ENCODE measurements around the gene ST3GAL2. TPM values are rescaled to one million over a fixed set of nuclear protein-coding genes. Genes with fewer than 3 reads are reported as not detected.
A peak's percentile ranks its signal among the peaks of the same experiment; 100 is the strongest.
"Not testable (repeated sequence)": the region's sequence is repeated elsewhere in the genome, so short reads cannot be mapped to it uniquely, and the experiment has no call there.

The ST3GAL2 gene
- total RNA-seq, 1 donor from 2014 or later: 37.2 TPM

GRCh38 chr16:70453892-70454221, 15.0 kb upstream of the ST3GAL2 start:
- no peak for TF ChIP-seq CTCF (conservative IDR thresholded peaks at IDR 0.05)
- peak overlapping the region; percentile 91 for H3K27ac Mint-ChIP-seq
- no peaks in the 10 kb centered on the region for H3K4me1 Mint-ChIP-seq (ENCODE audit: unreplicated experiment)
- no peaks in the 10 kb centered on the region for H3K9me3 Mint-ChIP-seq
- H3K27me3 Mint-ChIP-seq: no peaks in the 10 kb centered on the region
- H3K36me3 Mint-ChIP-seq: no peaks in the 10 kb centered on the region
- DNase-seq (ENCODE audit: extremely low spot score, unreplicated experiment): no peak
- peak overlapping the region; percentile 94 for H3K4me3 Mint-ChIP-seq

- Mint-ChIP-seq H3K4me1 (ENCODE audit: unreplicated experiment) (no peaks in the 10 kb centered on the region), H3K9me3 (no peaks in the 10 kb centered on the region), H3K36me3 (no peaks in the 10 kb centered on the region), H3K27ac (peak overlapping the region; percentile 91), H3K4me3 (peak overlapping the region; percentile 94), H3K27me3 (no peaks in the 10 kb centered on the region)
- no peak for DNase-seq (ENCODE audit: extremely low spot score, unreplicated experiment)
- TF ChIP-seq CTCF (conservative IDR thresholded peaks at IDR 0.05): no peak
Measured at GRCh38 chr16:70453117-70453891, 14.4 kb upstream of the ST3GAL2 start.

- not testable (repeated sequence) for H3K9me3 Mint-ChIP-seq; H3K27ac Mint-ChIP-seq; H3K36me3 Mint-ChIP-seq; DNase-seq (ENCODE audit: extremely low spot score, unreplicated experiment); H3K4me1 Mint-ChIP-seq (ENCODE audit: unreplicated experiment); H3K4me3 Mint-ChIP-seq; H3K27me3 Mint-ChIP-seq
Measured at GRCh38 chr16:70451004-70451340, 12.1 kb upstream of the ST3GAL2 start.

GRCh38 chr16:70450142-70451003, 11.5 kb upstream of the ST3GAL2 start:
- not testable (repeated sequence) for H3K27ac Mint-ChIP-seq; DNase-seq (ENCODE audit: extremely low spot score, unreplicated experiment); H3K9me3 Mint-ChIP-seq; H3K36me3 Mint-ChIP-seq; H3K27me3 Mint-ChIP-seq; H3K4me1 Mint-ChIP-seq (ENCODE audit: unreplicated experiment); H3K4me3 Mint-ChIP-seq

- no peak overlapping the region for H3K4me3 Mint-ChIP-seq
- peaks cover 4% of the 10 kb centered on the region for H3K4me1 Mint-ChIP-seq (ENCODE audit: unreplicated experiment)
- no peaks in the 10 kb centered on the region for H3K9me3 Mint-ChIP-seq
- H3K27me3 Mint-ChIP-seq: no peaks in the 10 kb centered on the region
- H3K27ac Mint-ChIP-seq: no peak overlapping the region
- H3K36me3 Mint-ChIP-seq: no peaks in the 10 kb centered on the region
- DNase-seq (ENCODE audit: extremely low spot score, unreplicated experiment): no peak
- no peak for TF ChIP-seq CTCF (conservative IDR thresholded peaks at IDR 0.05)
Measured at GRCh38 chr16:70448075-70448474, 9.2 kb upstream of the ST3GAL2 start.

GRCh38 chr16:70444249-70445063, 5.6 kb upstream of the ST3GAL2 start:
- Mint-ChIP-seq H3K4me1 (ENCODE audit: unreplicated experiment) (peaks cover 8% of the 10 kb centered on the region), H3K27me3 (no peaks in the 10 kb centered on the region), H3K4me3 (no peak overlapping the region), H3K9me3 (no peaks in the 10 kb centered on the region), H3K36me3 (no peaks in the 10 kb centered on the region), H3K27ac (no peak overlapping the region)
- no peak for TF ChIP-seq CTCF (conservative IDR thresholded peaks at IDR 0.05)
- DNase-seq (ENCODE audit: extremely low spot score, unreplicated experiment): no peak

Measured in type B pancreatic cell (in vitro differentiated cells).